Astrocyte of the cerebellum (primary cell): ENCODE measurements around the gene LY86.

Source experiments
- DNase-seq: peaks from one replicate; pipeline ENCODE4 v3.0.0-alpha.2; 2011; ENCODE audit warnings: low read depth
- H3K4me3 ChIP-seq: 2 replicates; pipeline ENCODE4 v1.5.1; 2011; ENCODE audit warnings: mild to moderate bottlenecking, low read depth, low read length, moderate library complexity
- in situ Hi-C: cut with HindIII; loops from 2 replicates; pipeline ENCODE4 v1.10.0; 2017; ENCODE audit warnings: low sequenced_read_pairs
- TF ChIP-seq, protein P1 (sequence below): IDR thresholded peaks from 2 replicates; pipeline ENCODE4 v1.5.1; 2012; ENCODE audit warnings: low read length, low read depth, moderate library complexity, mild to moderate bottlenecking; ENCODE audit errors: missing control alignments

Gene LY86

GRCh38 chr6:6546318-6547109 is 42.0 kb upstream of the LY86 start:
- no peak for DNase-seq
- in situ Hi-C loops = no loop called here

DNA sequence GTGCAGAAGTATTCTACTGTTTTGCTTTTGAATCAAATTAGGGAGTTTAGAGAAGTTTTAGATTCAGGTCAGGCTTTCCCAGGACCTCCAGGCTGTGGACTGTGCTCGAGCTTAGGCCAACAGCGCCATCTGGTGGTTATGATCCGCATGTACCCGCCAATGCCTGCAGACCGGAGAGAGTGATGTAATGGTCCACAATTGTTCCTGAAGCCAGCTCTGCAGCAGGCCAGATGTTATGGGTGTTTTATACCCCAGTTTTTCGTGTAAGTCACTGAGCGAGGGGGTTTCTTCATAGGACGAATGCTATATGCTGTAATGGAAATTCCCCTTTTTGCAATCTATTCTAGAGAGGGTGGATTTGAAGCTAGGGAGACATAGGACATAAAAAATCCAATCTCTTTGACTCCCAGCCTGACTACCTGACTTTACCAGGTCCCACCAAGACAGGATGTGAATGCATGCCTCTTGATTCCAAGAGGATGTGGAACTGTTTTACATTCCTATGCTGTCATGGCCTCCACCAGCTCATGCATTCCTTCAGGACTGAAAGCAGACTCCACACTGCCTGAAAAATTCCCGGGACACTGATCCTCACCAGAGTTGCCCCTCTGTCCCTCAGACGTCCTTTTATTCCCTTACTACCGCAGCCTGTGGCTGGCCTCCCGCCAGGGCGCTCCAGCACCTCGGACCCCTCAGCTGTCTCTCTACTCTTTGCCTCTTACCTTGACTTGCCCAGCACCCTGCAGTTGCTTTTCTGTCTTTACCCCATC is 41.2 kb upstream of the LY86 start:
- DNase-seq = peak; percentile 66
- H3K4me3 ChIP-seq = peak overlapping the region; percentile 30
- in situ Hi-C loops = no loop called here
- TF ChIP-seq, protein P1, sequence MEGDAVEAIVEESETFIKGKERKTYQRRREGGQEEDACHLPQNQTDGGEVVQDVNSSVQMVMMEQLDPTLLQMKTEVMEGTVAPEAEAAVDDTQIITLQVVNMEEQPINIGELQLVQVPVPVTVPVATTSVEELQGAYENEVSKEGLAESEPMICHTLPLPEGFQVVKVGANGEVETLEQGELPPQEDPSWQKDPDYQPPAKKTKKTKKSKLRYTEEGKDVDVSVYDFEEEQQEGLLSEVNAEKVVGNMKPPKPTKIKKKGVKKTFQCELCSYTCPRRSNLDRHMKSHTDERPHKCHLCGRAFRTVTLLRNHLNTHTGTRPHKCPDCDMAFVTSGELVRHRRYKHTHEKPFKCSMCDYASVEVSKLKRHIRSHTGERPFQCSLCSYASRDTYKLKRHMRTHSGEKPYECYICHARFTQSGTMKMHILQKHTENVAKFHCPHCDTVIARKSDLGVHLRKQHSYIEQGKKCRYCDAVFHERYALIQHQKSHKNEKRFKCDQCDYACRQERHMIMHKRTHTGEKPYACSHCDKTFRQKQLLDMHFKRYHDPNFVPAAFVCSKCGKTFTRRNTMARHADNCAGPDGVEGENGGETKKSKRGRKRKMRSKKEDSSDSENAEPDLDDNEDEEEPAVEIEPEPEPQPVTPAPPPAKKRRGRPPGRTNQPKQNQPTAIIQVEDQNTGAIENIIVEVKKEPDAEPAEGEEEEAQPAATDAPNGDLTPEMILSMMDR = peak; percentile 88

More at GRCh38 chr6:6546318-6547109, 42.0 kb upstream of the LY86 start:
- TF ChIP-seq, protein P1 = no peak
- H3K4me3 ChIP-seq = peak overlapping the region; percentile 30

DNA sequence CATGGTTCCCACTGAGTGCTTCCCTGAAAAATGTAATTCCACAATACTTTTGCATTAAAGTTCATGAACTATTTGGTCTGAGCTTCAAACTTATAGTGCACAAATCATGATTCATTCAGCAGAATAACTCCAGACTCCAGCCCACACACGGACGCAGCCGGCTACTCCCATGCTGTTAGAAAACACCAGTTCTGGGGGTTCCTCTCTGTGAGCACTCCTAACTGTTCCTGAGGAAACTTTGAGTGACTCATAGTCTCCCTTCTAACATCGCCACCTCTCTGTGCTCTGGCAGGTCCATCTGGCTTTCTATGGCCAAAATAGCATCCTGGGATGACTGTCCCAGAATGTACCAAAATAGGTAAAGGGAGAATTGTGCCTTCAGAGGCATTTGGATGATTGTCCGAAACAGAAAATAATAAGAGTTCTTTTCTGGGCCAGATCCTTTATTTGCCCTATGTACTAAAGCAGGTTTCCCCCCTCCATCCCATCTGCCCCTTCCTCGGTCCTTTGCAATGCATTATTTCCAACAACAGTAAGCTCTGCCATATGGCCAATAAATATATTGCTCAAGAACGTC is 32.3 kb upstream of the LY86 start:
- TF ChIP-seq, protein P1 = no peak
- in situ Hi-C loops = no loop called here
- no peak for DNase-seq
- H3K4me3 ChIP-seq = no peak overlapping the region

DNA sequence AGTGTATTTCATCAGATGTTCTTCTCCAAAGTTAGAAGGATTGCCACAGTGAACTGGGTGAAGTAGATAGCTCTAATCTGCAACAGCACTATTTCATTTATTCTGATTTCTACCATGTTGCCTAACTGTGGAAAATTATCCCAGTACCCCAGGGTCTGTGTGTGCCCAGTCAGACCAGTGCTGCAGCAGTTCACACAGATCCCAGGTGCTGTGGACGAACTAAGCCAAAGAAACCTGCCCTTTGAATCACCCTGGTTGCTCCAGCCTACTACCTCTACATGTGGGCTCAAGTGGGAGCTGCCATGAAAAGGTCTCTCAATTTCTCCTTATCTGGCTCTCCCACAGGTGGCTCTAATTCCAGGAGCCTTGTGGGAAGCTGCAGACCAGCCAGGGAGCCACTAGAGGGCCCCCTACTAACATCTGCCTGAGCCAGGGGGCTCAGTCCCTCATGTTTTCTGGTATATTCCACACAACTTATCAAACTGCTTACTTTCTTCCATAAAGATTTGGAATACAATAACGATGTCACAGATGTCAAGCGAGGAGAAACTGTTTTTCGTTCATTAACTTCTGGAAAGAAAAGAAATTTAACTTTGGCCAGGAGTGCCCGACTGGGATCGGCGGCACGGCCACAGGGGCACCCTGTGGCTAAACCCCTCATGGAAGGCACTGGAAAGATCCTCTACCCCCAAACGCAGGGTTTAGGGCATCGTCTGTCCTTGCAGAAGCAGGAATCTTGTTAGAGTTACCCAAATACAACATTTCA is 31.6 kb upstream of the LY86 start:
- H3K4me3 ChIP-seq = no peak overlapping the region
- in situ Hi-C loops = no loop called here
- DNase-seq = no peak
- TF ChIP-seq, protein P1 = peak; percentile 61

GRCh38 chr6:6557504-6557839 is 31.0 kb upstream of the LY86 start:
- H3K4me3 ChIP-seq = no peak overlapping the region
- TF ChIP-seq, protein P1 = no peak
- DNase-seq = no peak
- in situ Hi-C loops = no loop called here

DNA sequence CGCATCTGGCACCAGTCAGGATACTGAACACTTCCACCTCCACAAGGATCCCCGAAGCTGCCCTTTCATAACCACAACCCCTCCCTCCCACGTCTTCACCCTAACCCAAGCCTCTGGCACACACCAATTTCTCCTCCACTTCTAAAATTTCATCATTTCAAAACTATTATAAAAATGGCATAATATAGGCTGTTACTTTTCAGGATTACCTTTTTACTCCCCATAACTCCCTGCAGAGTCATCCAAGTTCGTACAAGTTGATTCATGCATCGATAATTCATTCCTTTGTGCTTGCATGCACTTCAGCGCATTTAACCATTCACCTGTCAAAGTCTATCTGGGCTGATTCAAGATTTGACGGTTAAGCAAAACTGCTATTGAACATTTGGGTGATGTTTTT is 30.6 kb upstream of the LY86 start:
- no peak for DNase-seq
- in situ Hi-C loops = no loop called here
- TF ChIP-seq, protein P1 = no peak
- H3K4me3 ChIP-seq = no peak overlapping the region
